HEK293 (cell line): Measurements from ENCODE around the gene BUD23.

Experiments
- ATF2 ChIP-seq: fragments of 450-650 bp; formaldehyde crosslinking; IDR thresholded peaks from 2 replicates; pipeline ENCODE4 v1.5.1; 2016; ENCODE audit warnings: missing biosample characterization, missing genetic modification characterization, low read depth
- EGR2 ChIP-seq: fragments of 450-650 bp; formaldehyde crosslinking; IDR thresholded peaks from 2 replicates; pipeline ENCODE4 v1.5.1; 2016; ENCODE audit warnings: low read depth, missing biosample characterization, missing genetic modification characterization
- ELK4 ChIP-seq: IDR thresholded peaks from 2 replicates; pipeline ENCODE4 v1.6.1; 2011; ENCODE audit warnings: mild to moderate bottlenecking, low read depth, low read length, borderline replicate concordance
- KLF17 ChIP-seq: fragments of 450-650 bp; formaldehyde crosslinking; IDR thresholded peaks from 2 replicates; pipeline ENCODE4 v1.5.1; 2016; ENCODE audit warnings: missing biosample characterization, missing genetic modification characterization
- SP3 ChIP-seq: fragments of 450-650 bp; formaldehyde crosslinking; IDR thresholded peaks from 2 replicates; pipeline ENCODE4 v1.5.1; 2016; ENCODE audit warnings: missing biosample characterization, missing genetic modification characterization
- YY1 ChIP-seq: fragments of 450-650 bp; formaldehyde crosslinking; IDR thresholded peaks from 2 replicates; pipeline ENCODE4 v1.5.1; 2018; ENCODE audit warnings: missing biosample characterization, missing genetic modification characterization
- YY2 ChIP-seq: fragments of 450-650 bp; formaldehyde crosslinking; IDR thresholded peaks from 2 replicates; pipeline ENCODE4 v1.5.1; 2016; ENCODE audit warnings: missing biosample characterization, missing genetic modification characterization
- ZBTB20 ChIP-seq: fragments of 450-650 bp; formaldehyde crosslinking; IDR thresholded peaks from 2 replicates; pipeline ENCODE4 v1.5.1; 2016; ENCODE audit warnings: missing biosample characterization, missing genetic modification characterization
- ZBTB8A ChIP-seq: fragments of 450-650 bp; formaldehyde crosslinking; IDR thresholded peaks from 2 replicates; pipeline ENCODE4 v1.5.1; 2016; ENCODE audit warnings: missing biosample characterization, missing genetic modification characterization
- ZFP3 ChIP-seq: fragments of 450-650 bp; formaldehyde crosslinking; IDR thresholded peaks from 2 replicates; pipeline ENCODE4 v1.5.1; 2016; ENCODE audit warnings: low read depth, missing biosample characterization, missing genetic modification characterization
- ZNF10 ChIP-seq: fragments of 450-650 bp; formaldehyde crosslinking; IDR thresholded peaks from 2 replicates; pipeline ENCODE4 v1.5.1; 2017; ENCODE audit warnings: missing biosample characterization, missing genetic modification characterization
- ZNF114 ChIP-seq: fragments of 450-650 bp; formaldehyde crosslinking; IDR thresholded peaks from 2 replicates; pipeline ENCODE4 v1.5.0; 2017; ENCODE audit warnings: missing biosample characterization, missing genetic modification characterization
- ZNF121 ChIP-seq: fragments of 450-650 bp; formaldehyde crosslinking; IDR thresholded peaks from 2 replicates; pipeline ENCODE4 v1.5.1; 2016; ENCODE audit warnings: missing biosample characterization, missing genetic modification characterization
- ZNF132 ChIP-seq: fragments of 450-650 bp; formaldehyde crosslinking; IDR thresholded peaks from 2 replicates; pipeline ENCODE4 v1.5.1; 2017; ENCODE audit warnings: missing biosample characterization, missing genetic modification characterization, borderline replicate concordance
- ZNF148 ChIP-seq: fragments of 450-650 bp; formaldehyde crosslinking; IDR thresholded peaks from 2 replicates; pipeline ENCODE4 v1.5.0; 2017; ENCODE audit warnings: missing biosample characterization, missing genetic modification characterization, borderline replicate concordance
- ZNF239 ChIP-seq: fragments of 450-650 bp; formaldehyde crosslinking; IDR thresholded peaks from 2 replicates; pipeline ENCODE4 v1.5.1; 2016; ENCODE audit warnings: missing biosample characterization, missing genetic modification characterization
- ZNF324 ChIP-seq: fragments of 450-650 bp; formaldehyde crosslinking; IDR thresholded peaks from 2 replicates; pipeline ENCODE4 v1.5.1; 2016; ENCODE audit warnings: missing biosample characterization, missing genetic modification characterization
- ZNF366 ChIP-seq: fragments of 450-650 bp; formaldehyde crosslinking; conservative IDR thresholded peaks from 2 replicates; pipeline ENCODE4 v1.5.1; 2016; ENCODE audit warnings: missing biosample characterization, missing genetic modification characterization
- ZNF449 ChIP-seq: fragments of 450-650 bp; formaldehyde crosslinking; IDR thresholded peaks from 2 replicates; pipeline ENCODE4 v1.5.1; 2017; ENCODE audit warnings: missing biosample characterization, mild to moderate bottlenecking, missing genetic modification characterization, moderate library complexity
- ZNF501 ChIP-seq: fragments of 450-650 bp; formaldehyde crosslinking; IDR thresholded peaks from 2 replicates; pipeline ENCODE4 v1.5.1; 2016; ENCODE audit warnings: missing biosample characterization, missing genetic modification characterization
- ZNF549 ChIP-seq: fragments of 450-650 bp; IDR thresholded peaks from 2 replicates; pipeline ENCODE4 v1.5.1; 2018; ENCODE audit warnings: missing biosample characterization, missing genetic modification characterization, mild to moderate bottlenecking, inconsistent platforms, moderate library complexity
- ZNF555 ChIP-seq: fragments of 450-650 bp; formaldehyde crosslinking; conservative IDR thresholded peaks from 2 replicates; pipeline ENCODE4 v1.5.1; 2017; ENCODE audit warnings: missing biosample characterization, mild to moderate bottlenecking, missing genetic modification characterization, inconsistent platforms
- ZNF558 ChIP-seq: fragments of 450-650 bp; formaldehyde crosslinking; IDR thresholded peaks from 2 replicates; pipeline ENCODE4 v1.5.1; 2016; ENCODE audit warnings: missing biosample characterization, missing genetic modification characterization
- ZNF571 ChIP-seq: fragments of 450-650 bp; formaldehyde crosslinking; IDR thresholded peaks from 2 replicates; pipeline ENCODE4 v1.5.0; 2017; ENCODE audit warnings: missing biosample characterization, missing genetic modification characterization
- ZNF623 ChIP-seq: fragments of 450-650 bp; formaldehyde crosslinking; IDR thresholded peaks from 2 replicates; pipeline ENCODE4 v1.5.1; 2016; ENCODE audit warnings: missing biosample characterization, missing genetic modification characterization
- ZNF654 ChIP-seq: fragments of 450-650 bp; formaldehyde crosslinking; IDR thresholded peaks from 2 replicates; pipeline ENCODE4 v1.5.1; 2016; ENCODE audit warnings: low read depth, missing biosample characterization, missing genetic modification characterization
- ZNF658 ChIP-seq: fragments of 450-650 bp; formaldehyde crosslinking; IDR thresholded peaks from 2 replicates; pipeline ENCODE4; 2016; ENCODE audit warnings: missing biosample characterization, missing genetic modification characterization
- ZNF664 ChIP-seq: fragments of 450-650 bp; formaldehyde crosslinking; IDR thresholded peaks from 2 replicates; pipeline ENCODE4 v1.5.1; 2016; ENCODE audit warnings: missing biosample characterization, missing genetic modification characterization
- ZNF692 ChIP-seq: fragments of 450-650 bp; formaldehyde crosslinking; IDR thresholded peaks from 2 replicates; pipeline ENCODE4 v1.5.1; 2016; ENCODE audit warnings: missing biosample characterization, missing genetic modification characterization
- ZNF777 ChIP-seq: fragments of 450-650 bp; formaldehyde crosslinking; IDR thresholded peaks from 2 replicates; pipeline ENCODE4 v1.5.1; 2017; ENCODE audit warnings: missing biosample characterization, missing genetic modification characterization, borderline replicate concordance
- ZSCAN16 ChIP-seq: fragments of 450-650 bp; formaldehyde crosslinking; IDR thresholded peaks from 2 replicates; pipeline ENCODE4 v1.5.1; 2016; ENCODE audit warnings: missing biosample characterization, missing genetic modification characterization

Gene BUD23

GRCh38 chr7:73647725-73648592, 35.4 kb upstream of the BUD23 start (continued):
- TF ChIP-seq ZNF692 (tag by site-specific recombination) = peak; percentile 61
- no peak for TF ChIP-seq ZNF114 (tag by site-specific recombination)
- no peak for TF ChIP-seq ZNF10 (tag by site-specific recombination)
- TF ChIP-seq ZNF654 (tag by site-specific recombination) = no peak
- no peak for TF ChIP-seq ZNF571 (tag by site-specific recombination)
- peak; percentile 84 for TF ChIP-seq ZBTB8A (tag by site-specific recombination)
- TF ChIP-seq ZNF558 = no peak
- TF ChIP-seq ZSCAN16 (tag by site-specific recombination) = no peak
- no peak for TF ChIP-seq ZNF449 (tag by site-specific recombination)
- TF ChIP-seq KLF17 (tag by site-specific recombination) = 0 out of 2 replicates have a peak, but pooled peaks have one; percentile 14
- TF ChIP-seq ZNF324 (tag by site-specific recombination) = no peak
- TF ChIP-seq ZNF555 (tag by site-specific recombination) = no peak
- TF ChIP-seq ZNF239 (tag by site-specific recombination) = no peak
- TF ChIP-seq YY1 (tag by site-specific recombination) = no peak
- TF ChIP-seq ZNF121 (tag by site-specific recombination) = no peak
- no peak for TF ChIP-seq ZBTB20 (tag by site-specific recombination)
- TF ChIP-seq ZNF664 = no peak
- 0 out of 2 replicates have a peak, but pooled peaks have one; percentile 4 for TF ChIP-seq EGR2 (tag by site-specific recombination)
- TF ChIP-seq ZNF366 (tag by site-specific recombination) = peak; percentile 95
- TF ChIP-seq ZNF132 = no peak
- TF ChIP-seq ATF2 (tag by site-specific recombination) = no peak
- no peak for TF ChIP-seq ZNF501
- TF ChIP-seq ZNF777 = no peak
- no peak for TF ChIP-seq ZFP3 (tag by site-specific recombination)
- TF ChIP-seq ZNF658 (tag by site-specific recombination) = no peak
- no peak for TF ChIP-seq ZNF549 (tag by site-specific recombination)
- TF ChIP-seq ZNF623 = no peak
- TF ChIP-seq ELK4 = no peak
- TF ChIP-seq SP3 (tag by site-specific recombination) = peak; percentile 71
- TF ChIP-seq ZNF148 (tag by site-specific recombination) = no peak
- no peak for TF ChIP-seq YY2 (tag by site-specific recombination)
